Measurements from ENCODE around the gene HLA-DOB. TPM values are rescaled to one million over a fixed set of nuclear protein-coding genes. Genes with fewer than 3 reads are reported as not detected.

HLA-DOB gene
- total and polyA plus RNA-seq, 10 donors: 30.7 to 179 (median 48.2) TPM

- peaks cover 0 to 58% (median 4%) of the 10 kb centered on the region in 7 donors for H3K27me3 ChIP-seq (replicated peaks in 1 of 7)
- no peak for DNase-seq
- TF ChIP-seq POLR2AphosphoS5 (IDR thresholded peaks at IDR 0.05): no peak
- no peak for TF ChIP-seq CTCF (IDR thresholded peaks at IDR 0.05 in 8 of 11, conservative IDR thresholded peaks at IDR 0.05 in 3 of 11)
- TF ChIP-seq POLR2A (IDR thresholded peaks at IDR 0.05): no peak
- H3K36me3 ChIP-seq: no peaks in the 10 kb centered on the region
- H3K4me1 ChIP-seq: no peaks in the 10 kb centered on the region
- WGBS, 5 donors: 25 to 55% (median 40%) methylated on average over 1 of the region's 1 CpG
- no peak overlapping the region for H3K4me3 ChIP-seq
- intact Hi-C loops (cut with DNase I; ENCODE audit: low total_unique reads): no loop called here
- no peaks in the 10 kb centered on the region for H3K9me3 ChIP-seq
- H3K27ac ChIP-seq: no peak overlapping the region
Observed at GRCh38 chr6:32764048-32764447, 52.8 kb downstream of the HLA-DOB start.

- Histone ChIP-seq H3K36me3 (no peaks in the 10 kb centered on the region), H3K27me3 (replicated peaks in 1 of 7) (peaks cover 0 to 52% (median 4%) of the 10 kb centered on the region in 7 donors), H3K4me3 (no peak within 1 kb of the TSS), H3K9me3 (no peaks in the 10 kb centered on the region), H3K27ac (no peak within 1 kb of the TSS), H3K4me1 (no peaks in the 10 kb centered on the region)
- no peak for DNase-seq
- no peak for TF ChIP-seq CTCF (IDR thresholded peaks at IDR 0.05 in 8 of 11, conservative IDR thresholded peaks at IDR 0.05 in 3 of 11)
- 51 to 55% (median 54%) methylated on average over 4 of the region's 4 CpGs for WGBS, 5 donors
- intact Hi-C loops (cut with DNase I; ENCODE audit: low total_unique reads): no loop called here
Observed at GRCh38 chr6:32763421-32763820, 53.4 kb downstream of the HLA-DOB start, which contains the start of gene HLA-DQB2. TSS of gene HLA-DQB2 (minus strand) at chr6:32763532. CDS start at chr6:32763470, 62 bp downstream.

Other genes with a start within 250 kb of the HLA-DOB start
- 100 to 1,000 TPM; 158 to 779 (median 365) TPM for gene HLA-DRB1, start 227.2 kb downstream of the HLA-DOB start, total RNA-seq
- 100 to 1,000 TPM; 450 to 729 (median 573) TPM for gene HLA-DRB1, start 227.2 kb downstream of the HLA-DOB start, polyA plus RNA-seq
- 100 to 1,000 TPM in 6 of 7 donors, 10 to 100 TPM in 1; 19.1 to 340 (median 196) TPM for gene HLA-DQA1, start 179.6 kb downstream of the HLA-DOB start, total RNA-seq
- gene HLA-DQA1, start 179.6 kb downstream of the HLA-DOB start, polyA plus RNA-seq: 100 to 1,000 TPM; 249 to 441 (median 420) TPM
- gene HLA-DQB1, start 150.3 kb downstream of the HLA-DOB start, total RNA-seq: 100 to 1,000 TPM in 4 of 7 donors, 10 to 100 TPM in 2, 1 to 10 TPM in 1; 6.1 to 271 (median 120) TPM
- gene HLA-DQB1, start 150.3 kb downstream of the HLA-DOB start, polyA plus RNA-seq: 1,000 to 10,000 TPM in 1 of 3 donors, 100 to 1,000 TPM in 2; 383 to 1,152 (median 620) TPM
- 10 to 100 TPM in 4 of 7 donors, 1 to 10 TPM in 2, under 1 TPM in 1; 0.46 to 84.9 (median 10.9) TPM for gene HLA-DQA2, start 75.6 kb downstream of the HLA-DOB start, total RNA-seq
- under 1 TPM; 0.10 to 0.29 (median 0.24) TPM for gene HLA-DQA2, start 75.6 kb downstream of the HLA-DOB start, polyA plus RNA-seq
- 10 to 100 TPM in 3 of 7 donors, 1 to 10 TPM in 3, not detected in 1; 1.0 to 72.6 (median 12.6) TPM for gene HLA-DQB2, start 53.5 kb downstream of the HLA-DOB start, total RNA-seq
- gene HLA-DQB2, start 53.5 kb downstream of the HLA-DOB start, polyA plus RNA-seq: under 1 TPM in 2 of 3 donors, not detected in 1; 0.88 to 0.96 TPM
- 100 to 1,000 TPM in 1 of 7 donors, 10 to 100 TPM in 6; 33.0 to 106 (median 77.9) TPM for gene TAP2, start 21.7 kb upstream of the HLA-DOB start, total RNA-seq
- gene TAP2, start 21.7 kb upstream of the HLA-DOB start, polyA plus RNA-seq: 10 to 100 TPM; 26.4 to 40.9 (median 34.0) TPM
- gene PSMB8, start 27.0 kb upstream of the HLA-DOB start, total RNA-seq: 100 to 1,000 TPM; 109 to 156 (median 147) TPM
- 100 to 1,000 TPM; 248 to 288 (median 279) TPM for gene PSMB8, start 27.0 kb upstream of the HLA-DOB start, polyA plus RNA-seq
- gene TAP1, start 36.7 kb upstream of the HLA-DOB start, total RNA-seq: 100 to 1,000 TPM; 108 to 172 (median 147) TPM
- gene TAP1, start 36.7 kb upstream of the HLA-DOB start, polyA plus RNA-seq: 100 to 1,000 TPM in 2 of 3 donors, 10 to 100 TPM in 1; 98.5 to 154 (median 133) TPM
- 100 to 1,000 TPM; 141 to 206 (median 169) TPM for gene PSMB9, start 37.2 kb upstream of the HLA-DOB start, total RNA-seq
- 100 to 1,000 TPM; 172 to 328 (median 204) TPM for gene PSMB9, start 37.2 kb upstream of the HLA-DOB start, polyA plus RNA-seq
- gene HLA-DMB, start 124.0 kb upstream of the HLA-DOB start, total RNA-seq: 100 to 1,000 TPM; 124 to 178 (median 144) TPM
- gene HLA-DMB, start 124.0 kb upstream of the HLA-DOB start, polyA plus RNA-seq: 100 to 1,000 TPM; 158 to 226 (median 209) TPM
- 100 to 1,000 TPM; 141 to 218 (median 173) TPM for gene HLA-DMA, start 136.1 kb upstream of the HLA-DOB start, total RNA-seq
- 100 to 1,000 TPM; 235 to 423 (median 270) TPM for gene HLA-DMA, start 136.1 kb upstream of the HLA-DOB start, polyA plus RNA-seq
- 100 to 1,000 TPM; 169 to 277 (median 234) TPM for gene BRD2, start 151.6 kb upstream of the HLA-DOB start, total RNA-seq
- gene BRD2, start 151.6 kb upstream of the HLA-DOB start, polyA plus RNA-seq: 100 to 1,000 TPM in 2 of 3 donors, 10 to 100 TPM in 1; 80.5 to 127 (median 103) TPM
- gene HLA-DOA, start 192.6 kb upstream of the HLA-DOB start, total RNA-seq: 10 to 100 TPM; 30.8 to 89.5 (median 68.6) TPM
- gene HLA-DOA, start 192.6 kb upstream of the HLA-DOB start, polyA plus RNA-seq: 10 to 100 TPM; 36.9 to 48.7 (median 40.0) TPM

Measured in spleen (tissue), 11 donors.